D721Med (cell line): ENCODE results near the gene E4F1.

Experiments
- DNase-seq: peaks from one replicate; pipeline ENCODE4 v3.0.0; 2011; ENCODE audit warnings: low spot score; ENCODE audit not compliant: insufficient read length
- FAIRE-seq: peaks from 2 replicates; lab custom pipeline; 2011; peaks lifted over from hg19 to GRCh38; lab: Jason Lieb, UNC
- CTCF ChIP-seq: IDR thresholded peaks from 2 replicates; pipeline ENCODE4 v1.5.1; 2012; ENCODE audit warnings: mild to moderate bottlenecking, control low read depth; ENCODE audit not compliant: insufficient read depth; ENCODE audit errors: missing control alignments

Gene E4F1

GRCh38 chr16:2189252-2189893, 34.0 kb upstream of the E4F1 start:
- no peak for FAIRE-seq
- TF ChIP-seq CTCF, result no peak
- no peak for DNase-seq

DNA sequence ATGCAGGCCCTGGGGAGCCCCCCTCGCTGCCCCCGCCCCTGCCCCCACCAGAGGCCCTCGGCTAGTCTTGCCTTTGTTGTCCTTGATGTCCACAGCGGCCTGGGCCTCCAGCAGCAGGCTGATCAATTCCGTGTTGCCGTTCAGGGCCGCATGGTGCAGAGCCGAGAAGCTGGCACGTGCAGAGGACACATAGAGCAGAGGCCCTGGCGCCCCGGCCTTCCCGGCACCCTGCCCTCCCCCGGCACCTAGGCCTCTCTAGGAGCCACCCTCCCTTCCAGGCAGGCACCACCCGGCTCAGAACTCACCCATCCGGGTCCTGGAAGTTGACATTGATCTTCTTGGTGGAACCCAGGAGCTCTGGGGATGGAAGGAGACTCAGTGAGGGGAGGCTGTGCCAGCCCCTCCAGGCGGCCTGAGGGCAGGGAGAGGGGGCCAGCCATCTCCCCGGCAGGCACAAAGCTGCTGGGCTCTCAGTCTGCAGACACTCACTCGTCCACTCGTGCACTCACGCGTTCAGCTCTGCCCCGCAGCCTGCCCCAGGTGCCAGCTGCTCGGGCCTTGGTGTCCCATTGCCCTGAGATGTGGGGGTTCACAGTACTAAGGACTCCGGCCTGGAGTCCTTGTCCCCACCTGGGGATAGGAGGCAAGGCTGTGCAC, 33.3 kb upstream of the E4F1 start:
- no peak for FAIRE-seq
- no peak for TF ChIP-seq CTCF

GRCh38 chr16:2190659-2191445, 32.5 kb upstream of the E4F1 start:
- no peak for TF ChIP-seq CTCF
- FAIRE-seq, result no peak

More for the DNA sequence above, 33.3 kb upstream of the E4F1 start:
- no peak for DNase-seq

DNA sequence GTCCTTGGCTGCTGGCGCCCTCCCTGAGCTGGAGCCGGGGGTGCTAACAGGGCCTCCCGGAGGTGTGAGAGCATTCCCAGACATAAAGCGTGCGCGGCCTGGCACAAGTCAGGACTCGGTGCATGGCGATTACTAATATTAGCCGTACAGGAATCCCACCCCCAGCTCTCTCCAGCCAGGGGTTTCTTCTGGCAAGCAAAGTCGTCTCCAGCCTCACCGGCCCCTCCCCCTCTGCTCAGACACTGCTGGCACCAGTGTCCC, 32.0 kb upstream of the E4F1 start:
- no peak for TF ChIP-seq CTCF
- no peak for DNase-seq
- no peak for FAIRE-seq

More at GRCh38 chr16:2190659-2191445, 32.5 kb upstream of the E4F1 start:
- DNase-seq, result no peak

- DNase-seq (no peak), FAIRE-seq (no peak)
- no peak for TF ChIP-seq CTCF
Observed at GRCh38 chr16:2194166-2194834, 29.1 kb upstream of the E4F1 start.

- no peak for FAIRE-seq
- peak; percentile 75 for DNase-seq
- peak; percentile 48 for TF ChIP-seq CTCF
Observed at GRCh38 chr16:2194852-2195321, 28.5 kb upstream of the E4F1 start.
